NCI-H510A (cell line): ENCODE data around the gene ADCY6.

Experiments
- DNase-seq: peaks from one replicate; lab custom pipeline; 2025; lab: John Stamatoyannopoulos, UW

The ADCY6 gene

DNA sequence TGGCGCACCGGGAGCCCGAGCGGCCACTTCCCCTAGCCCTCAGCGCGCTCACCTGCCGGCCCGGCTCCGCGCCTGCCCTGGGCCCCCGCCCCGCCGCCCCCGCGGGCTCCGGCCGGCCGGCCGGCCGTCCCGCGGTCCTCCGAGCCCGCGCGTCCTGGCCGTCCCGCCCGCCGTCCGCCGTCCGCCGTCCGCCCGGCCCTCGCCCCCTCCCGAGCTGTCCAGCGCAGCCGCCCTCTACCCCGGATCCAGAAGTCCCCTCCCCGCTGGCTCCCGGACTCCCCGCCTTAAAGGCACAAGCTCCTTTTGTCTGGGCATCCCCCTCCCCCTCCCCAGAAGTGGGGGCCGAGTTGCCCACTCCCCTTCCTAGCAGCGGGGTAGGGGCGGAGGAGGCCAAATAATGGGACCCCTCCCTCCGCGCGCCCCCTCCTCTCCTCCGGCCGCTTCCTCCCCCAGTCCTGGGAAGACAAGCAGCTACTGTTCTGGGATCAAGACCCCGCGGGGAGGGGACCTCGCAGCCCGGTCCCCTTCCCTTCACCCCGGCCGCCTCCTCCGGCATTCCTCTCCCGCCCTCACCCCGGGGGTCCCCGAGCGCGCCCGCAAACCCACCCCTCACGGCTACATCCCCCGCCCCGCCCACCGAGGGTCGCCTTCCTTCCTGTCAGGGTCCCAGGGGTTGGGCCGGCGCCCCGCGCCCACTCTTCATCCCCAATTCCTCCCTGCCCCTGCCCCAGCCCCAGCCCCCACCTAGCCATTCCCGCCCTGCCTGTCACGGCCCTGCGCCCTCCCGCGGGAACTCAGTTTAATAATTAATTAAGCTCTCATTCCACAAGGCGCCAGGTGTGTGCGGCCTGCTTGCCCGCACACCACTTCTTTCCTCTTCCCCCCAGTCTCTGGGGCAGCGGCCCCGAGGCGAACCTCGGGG is at the start of gene ADCY6:
TSS of gene ADCY6 (minus strand) at position 236 of the 922 bp plus-strand sequence. CDS start 5,655 bp downstream, outside the sequence.
- peak; percentile 35 for DNase-seq

DNA sequence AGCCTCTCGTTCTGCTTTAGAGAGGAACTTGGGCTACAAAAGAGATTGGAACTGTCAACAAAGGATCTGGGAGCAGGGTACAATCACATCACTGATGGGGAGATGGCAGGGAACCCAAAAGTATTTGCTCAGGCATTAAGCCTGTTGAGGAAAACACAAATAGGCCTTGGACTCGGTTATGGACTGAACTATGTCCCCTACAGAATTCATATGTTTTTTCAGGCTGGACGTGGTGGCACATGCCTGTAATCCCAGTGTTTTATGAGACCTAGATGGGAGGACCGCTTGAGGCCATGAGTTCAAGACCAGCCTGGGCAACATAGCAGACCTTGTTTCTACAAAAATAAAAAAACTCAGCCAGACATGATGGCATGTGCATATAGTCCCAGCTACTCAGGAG is 49.2 kb upstream of the ADCY6 start:
- DNase-seq: no peak

DNA sequence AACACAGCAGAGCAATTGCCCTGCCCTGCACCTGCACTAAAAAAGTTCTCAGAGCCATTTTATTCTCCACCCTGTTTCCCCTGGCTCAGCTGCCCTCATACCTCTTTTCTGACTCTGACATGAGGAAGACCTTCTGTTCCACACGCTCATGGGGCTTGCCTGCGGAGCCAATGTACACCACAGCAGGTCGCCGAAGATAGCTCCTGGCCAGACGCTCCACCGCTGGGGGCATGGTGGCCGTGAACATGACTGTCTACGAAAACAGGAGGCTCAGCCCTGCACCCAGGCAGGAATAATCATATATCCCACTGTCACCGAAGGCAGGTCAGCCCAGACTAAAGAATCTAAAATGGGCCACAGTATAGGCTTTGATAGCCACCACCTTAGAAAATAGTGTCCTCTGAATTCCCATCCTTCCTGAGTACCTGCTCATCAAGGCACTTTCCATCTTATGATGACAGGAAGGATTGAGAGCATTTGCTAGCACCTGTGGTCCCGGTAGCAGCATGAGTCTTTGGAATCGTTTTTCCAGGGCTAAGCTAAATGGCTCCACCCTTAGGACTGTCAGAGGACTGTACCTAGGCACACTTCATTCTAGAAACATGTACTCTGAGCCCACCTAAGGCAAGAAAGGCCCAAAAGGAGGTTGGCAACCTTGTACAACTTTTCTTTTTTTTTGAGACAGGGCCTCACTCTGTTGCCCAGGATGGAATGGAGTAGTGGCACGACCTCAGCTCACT is 43.6 kb upstream of the ADCY6 start:
- no peak for DNase-seq

DNA sequence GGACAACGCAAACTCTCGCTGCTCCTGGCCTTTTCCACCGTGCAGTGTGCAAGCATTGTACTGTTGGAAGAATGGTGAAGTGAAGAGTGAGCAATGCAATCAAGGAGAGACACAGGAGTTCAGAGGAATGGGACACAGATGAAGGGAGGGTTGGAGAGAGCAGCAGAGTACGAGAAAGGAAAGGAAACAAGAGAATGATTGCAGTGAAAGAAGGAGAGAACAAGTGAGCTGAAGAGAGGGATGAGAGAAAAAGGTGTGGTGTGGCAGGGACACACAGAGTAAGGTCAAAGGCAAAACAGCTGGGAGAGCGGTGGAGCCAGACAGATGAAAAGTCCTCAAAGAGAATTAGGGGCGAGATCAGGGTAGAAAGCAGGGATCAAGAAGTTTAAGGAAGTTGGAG is 42.4 kb upstream of the ADCY6 start:
- DNase-seq: no peak

DNA sequence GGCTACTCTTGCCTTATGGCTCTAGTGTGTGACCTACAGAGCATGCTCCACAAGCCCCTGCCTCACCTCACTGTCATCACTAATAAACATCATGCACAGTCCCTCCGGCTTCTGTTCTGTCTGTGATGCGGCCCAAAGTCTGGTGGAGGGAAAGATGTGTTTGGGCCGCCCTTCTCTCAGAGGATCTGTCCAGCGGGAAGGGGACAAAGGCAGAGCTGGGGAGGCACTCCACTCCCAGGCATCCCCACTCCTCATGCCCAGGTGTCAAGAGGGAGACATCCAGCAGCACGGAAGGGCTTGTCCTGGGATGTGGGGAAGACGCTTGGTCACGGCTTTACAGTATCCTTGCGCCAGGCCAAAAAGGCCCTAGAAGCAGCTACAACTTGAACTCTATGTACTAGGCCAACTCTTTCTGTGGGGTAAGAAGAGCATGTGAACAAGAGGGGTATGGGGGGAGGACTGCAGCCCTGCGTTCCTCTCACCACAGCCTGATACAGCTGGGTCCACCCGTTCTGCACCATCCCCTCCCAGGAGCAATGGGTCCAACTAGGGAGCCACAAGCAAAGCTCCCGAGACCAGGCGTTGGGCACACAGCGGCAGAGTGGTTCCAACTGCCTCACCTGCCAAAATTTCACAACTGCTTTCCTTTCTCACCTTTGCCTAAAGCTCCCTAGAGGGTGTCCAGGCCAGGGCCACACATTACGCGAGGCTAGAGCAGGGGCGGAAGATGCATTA is 40.1 kb upstream of the ADCY6 start:
- no peak for DNase-seq

DNA sequence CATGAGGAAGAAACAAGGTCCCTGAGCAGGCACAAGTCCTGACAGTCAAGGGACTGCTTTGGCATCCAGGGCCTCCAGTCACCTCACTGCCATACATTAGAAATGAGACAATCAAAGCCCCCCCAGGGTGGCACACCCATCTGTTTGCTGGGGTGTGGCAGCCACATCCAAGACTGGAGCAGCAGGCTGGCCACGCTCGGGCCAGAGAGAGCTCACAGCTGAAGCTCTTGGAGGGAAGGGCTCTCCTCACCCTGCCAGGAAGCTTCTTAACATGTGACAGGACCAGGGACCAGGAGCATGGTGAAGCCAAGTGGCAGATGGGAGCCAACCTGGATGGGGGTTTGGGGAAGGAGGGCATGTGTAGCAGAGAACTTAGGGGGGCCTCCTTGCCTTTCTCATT is 39.4 kb upstream of the ADCY6 start:
- DNase-seq: no peak

DNA sequence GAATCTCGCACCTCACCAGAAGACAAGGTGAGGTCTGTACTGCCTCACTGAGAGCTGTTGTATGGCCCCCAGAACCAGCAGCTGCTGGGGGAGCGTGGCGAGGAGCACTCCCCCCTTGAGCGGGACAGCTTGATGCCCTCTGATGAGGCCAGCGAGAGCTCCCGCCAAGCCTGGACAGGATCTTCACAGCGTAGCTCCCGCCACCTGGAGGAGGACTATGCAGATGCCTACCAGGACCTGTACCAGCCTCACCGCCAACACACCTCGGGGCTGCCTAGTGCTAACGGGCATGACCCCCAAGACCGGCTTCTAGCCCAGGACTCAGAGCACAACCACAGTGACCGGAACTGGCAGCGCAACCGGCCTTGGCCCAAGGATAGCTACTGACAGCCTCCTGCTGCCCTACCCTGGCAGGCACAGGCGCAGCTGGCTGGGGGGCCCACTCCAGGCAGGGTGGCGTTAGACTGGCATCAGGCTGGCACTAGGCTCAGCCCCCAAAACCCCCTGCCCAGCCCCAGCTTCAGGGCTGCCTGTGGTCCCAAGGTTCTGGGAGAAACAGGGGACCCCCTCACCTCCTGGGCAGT is 38.7 kb upstream of the ADCY6 start:
- no peak for DNase-seq

DNA sequence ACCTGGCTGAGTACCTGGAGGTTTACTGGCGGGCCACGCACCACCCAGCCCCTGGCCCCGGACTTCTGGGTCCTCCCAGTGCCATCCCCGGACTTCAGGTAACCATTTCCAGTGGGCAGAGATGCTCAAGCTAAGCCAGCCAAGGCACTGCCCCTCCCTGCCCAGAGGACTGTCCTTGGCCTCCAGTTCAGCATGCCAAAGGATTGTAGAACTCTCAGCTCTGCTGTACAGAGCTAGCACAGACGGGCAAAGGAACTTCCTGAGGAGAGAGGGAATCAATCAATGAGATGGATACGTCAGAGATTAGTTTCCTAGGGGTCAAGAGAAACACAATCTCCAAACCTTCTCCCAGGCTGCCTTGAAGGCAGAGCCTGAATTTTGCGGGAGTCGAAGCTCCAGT is 38.1 kb upstream of the ADCY6 start:
- no peak for DNase-seq

DNA sequence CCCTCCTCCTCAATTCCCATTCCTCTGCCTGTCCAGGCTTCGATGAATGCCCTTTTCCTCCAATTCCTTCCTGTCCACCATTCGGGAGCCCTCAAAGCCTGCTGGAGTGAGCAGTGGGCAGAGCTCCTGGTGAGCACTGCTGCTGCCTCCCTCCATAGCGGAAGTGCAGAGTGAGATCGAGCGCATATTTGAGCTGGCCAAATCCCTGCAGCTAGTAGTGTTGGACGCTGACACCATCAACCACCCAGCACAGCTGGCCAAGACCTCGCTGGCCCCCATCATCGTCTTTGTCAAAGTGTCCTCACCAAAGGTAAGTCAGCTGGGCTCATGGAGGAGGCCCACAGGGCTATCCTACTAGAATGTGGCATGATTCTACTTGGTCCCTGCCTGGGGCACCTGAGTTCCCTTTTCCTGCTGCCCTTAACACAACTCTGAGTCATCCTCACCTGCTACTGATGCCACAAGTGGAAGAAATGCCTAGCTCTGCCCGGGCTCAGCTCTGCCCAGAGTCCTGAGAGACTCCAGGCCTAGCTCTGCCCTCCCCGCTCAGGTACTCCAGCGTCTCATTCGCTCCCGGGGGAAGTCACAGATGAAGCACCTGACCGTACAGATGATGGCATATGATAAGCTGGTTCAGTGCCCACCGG is 37.4 kb upstream of the ADCY6 start:
- peak; percentile 9 for DNase-seq

DNA sequence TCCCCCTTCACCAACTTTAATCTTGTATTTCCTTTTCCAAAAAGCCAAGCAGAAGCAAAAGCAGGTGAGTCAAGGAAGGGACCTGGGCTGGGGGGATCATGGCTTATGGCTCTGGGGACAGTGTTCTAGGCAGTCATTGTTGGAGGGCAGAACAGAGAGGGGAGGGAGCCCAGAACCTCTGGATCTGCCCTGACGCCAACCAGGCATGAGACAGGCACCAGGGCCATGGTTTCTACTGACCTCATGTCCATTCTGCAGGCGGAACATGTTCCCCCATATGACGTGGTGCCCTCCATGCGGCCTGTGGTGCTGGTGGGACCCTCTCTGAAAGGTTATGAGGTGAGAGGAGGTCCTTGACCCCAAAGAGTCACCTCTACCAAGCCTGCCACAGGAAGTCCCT is 36.0 kb upstream of the ADCY6 start:
- no peak for DNase-seq

DNA sequence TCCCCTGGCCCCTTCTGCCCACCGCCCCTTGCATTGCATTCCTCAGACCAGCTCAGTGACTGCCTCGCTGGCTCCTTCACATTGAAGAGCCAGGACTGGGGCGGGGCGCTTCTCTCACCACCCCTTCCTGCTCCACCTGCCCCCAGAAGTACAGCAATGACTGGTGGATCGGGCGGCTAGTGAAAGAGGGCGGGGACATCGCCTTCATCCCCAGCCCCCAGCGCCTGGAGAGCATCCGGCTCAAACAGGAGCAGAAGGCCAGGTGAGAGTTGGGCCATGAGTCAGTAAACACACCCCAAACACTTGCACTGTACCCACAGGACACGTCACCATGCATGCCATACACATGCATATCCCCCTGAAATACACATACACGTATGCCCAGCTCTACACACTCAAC is 35.2 kb upstream of the ADCY6 start:
- DNase-seq: peak; percentile 90

DNA sequence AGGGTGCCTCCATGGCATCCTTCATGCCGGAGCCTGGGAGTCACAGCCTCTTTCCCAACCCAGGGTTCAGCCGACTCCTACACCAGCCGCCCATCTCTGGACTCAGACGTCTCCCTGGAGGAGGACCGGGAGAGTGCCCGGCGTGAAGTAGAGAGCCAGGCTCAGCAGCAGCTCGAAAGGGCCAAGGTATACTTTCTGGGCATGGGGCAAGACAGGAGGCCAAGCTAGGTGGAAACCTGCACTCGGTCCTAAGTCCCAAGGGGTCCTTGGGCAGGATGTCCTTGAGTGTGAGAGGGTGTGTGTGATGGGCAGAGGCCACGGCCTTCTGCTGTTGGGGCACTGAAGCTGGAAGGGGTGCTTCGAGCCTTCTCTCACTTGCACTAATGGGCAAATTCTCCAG is 34.4 kb upstream of the ADCY6 start:
- no peak for DNase-seq

DNA sequence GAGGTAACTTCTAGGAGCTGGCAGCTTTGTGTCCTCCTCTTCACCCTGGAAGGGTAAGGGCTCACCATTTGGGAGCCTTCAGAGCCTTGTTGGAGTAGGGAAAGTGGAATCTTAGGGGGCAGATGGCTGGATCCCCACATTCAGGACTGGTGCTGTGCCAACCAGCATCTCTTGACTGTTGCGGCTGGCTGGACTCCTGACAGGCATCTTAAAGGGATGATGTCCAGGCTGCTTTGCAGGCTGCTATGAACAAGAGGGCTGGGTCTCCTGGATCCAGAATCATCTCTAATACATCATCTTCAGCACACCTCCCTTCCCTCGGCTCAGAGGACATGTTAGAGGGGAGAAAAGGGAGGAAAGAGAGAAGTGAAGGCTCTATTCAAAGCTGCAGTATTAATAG is 33.8 kb upstream of the ADCY6 start:
- DNase-seq: no peak

DNA sequence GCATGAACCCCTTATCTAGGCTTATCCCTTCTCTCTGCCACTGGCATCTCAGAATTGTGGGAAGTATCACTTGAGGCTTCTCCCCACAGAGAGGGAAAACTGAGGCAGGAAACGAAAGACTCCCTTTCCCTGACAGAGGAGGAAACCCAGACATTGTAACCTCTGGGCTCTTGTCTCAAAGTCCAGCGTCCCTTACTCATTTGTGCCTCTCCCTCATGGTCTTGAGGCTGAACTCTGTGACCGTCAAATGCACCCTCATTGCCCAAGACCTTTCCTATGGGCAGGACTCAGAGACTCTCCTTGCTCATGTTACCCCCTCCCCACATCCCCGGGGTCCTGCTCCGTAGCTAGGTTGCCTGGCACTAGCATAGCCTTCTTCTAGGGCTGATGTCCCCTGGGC is 33.2 kb upstream of the ADCY6 start:
- no peak for DNase-seq

DNA sequence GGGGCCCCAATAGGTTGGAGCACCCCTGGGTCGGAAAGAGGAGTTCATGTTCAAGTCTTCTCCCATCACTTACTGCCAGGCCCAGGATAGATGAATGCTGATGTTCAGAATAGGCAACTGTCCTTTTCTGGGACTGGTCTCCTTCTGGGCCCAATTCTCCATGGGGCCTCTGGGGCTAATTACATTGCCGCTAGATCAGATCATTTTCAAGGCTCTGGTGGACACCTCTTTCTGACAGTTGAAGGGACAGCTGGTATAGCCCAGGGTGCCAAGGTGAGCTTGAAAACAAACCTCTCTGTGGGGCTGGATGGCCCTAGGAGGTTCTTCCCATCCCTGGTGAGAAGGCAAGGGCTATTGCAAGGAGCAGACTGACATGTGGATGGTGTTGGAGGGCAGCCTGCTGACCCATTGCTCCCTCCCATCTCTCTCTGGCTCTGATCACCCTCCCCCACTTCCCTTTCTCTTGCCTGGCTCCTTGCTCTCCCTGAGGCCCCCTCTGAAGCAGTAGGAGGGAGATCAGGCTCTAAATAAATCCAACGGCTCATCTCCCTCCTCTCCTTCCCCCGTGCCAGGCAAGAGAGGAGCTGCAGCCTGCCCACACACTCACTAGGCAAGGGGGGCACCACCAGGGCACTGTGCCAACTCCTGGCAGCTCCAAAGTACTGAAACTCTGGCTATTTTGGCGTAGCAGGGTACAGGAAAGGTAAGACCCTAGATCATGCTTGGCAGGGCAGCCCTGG is 31.3 kb upstream of the ADCY6 start:
- DNase-seq: no peak

DNA sequence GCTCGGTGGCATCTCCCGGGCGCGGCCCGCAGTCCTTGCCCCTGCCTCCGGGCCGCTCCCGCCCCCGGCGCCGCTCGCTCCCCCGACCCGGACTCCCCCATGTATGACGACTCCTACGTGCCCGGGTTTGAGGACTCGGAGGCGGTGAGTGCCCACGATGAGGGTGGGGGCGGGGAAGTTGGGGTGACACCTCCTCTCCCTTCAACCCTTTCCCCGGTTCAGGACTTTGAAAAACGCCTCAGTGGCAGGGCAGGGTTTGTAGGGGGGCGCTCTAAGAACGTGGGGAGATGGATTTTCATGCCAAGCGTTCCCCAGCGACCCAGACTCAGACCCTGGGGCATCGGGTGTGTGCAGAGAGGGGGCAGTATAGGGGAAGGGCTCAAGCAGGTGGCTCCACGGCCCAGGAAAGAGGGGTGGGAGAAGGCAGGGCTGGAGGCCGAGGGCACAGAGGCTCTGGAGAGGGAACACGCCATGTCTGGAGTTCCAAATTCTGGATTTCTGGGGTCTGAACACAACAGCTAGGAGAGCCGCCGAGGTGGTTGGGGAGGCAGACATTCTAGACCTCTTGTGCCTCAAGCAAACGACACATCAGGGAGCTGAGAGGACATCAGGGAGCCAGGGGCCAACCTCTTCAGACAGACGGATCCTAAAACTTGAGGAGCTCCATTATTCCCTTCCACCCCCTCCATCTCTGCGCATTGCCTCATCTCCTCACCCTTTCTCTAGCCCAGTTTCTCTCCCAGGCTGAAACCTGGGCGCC is 30.1 kb upstream of the ADCY6 start:
- peak; percentile 49 for DNase-seq

DNA sequence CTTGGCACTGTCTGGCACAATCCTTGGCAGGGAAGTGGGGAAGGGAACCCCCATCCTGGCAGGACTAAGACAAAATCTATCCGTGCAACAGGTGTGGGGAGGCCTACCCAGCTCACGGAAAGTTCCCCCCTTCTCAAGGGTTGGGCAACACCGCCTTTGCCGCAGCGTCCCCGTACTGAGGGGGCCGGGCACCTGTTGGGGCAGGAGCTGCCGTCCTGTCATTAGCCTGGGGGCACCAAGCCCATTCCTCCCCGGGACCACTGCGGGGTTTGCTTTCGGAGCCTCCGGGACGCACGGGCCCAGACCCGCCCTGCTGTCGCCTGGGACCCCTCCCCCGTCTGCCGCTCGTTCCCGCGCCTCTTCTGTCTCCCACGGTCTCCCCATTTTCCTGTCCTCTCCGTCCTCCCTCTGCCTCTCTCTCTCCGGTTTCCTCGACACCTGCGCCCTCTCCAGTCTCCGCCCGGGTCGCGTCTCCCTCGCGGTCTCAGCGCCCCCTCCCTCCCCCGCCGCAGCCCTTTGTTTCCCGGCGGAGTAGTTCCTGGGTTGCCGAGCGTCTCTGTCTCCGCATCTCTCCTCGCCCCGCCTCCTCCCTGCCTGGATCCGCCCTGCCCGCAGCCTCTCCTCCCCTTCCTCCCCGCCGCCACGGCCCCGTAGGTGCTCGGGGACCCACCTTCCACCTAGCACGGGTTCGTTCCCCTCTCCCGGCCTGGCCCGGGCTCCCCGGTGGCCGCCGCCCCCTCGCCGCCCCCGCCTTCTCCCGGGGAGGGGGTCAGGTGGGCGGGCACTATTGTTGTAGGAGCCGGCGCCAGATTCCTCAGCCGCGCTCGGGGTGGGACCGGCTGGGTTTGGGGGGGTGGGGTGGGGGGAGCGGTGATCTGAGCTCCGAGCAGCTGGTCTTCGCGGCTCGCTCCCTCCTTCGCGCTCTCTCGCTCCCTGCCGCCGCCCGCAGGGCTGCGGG is 29.3 kb upstream of the ADCY6 start, which contains the start of gene CACNB3:
TSS of gene CACNB3 (plus strand) at position 624 of the 958 bp plus-strand sequence. CDS start 434 bp downstream, outside the sequence.
- DNase-seq: peak; percentile 77

DNA sequence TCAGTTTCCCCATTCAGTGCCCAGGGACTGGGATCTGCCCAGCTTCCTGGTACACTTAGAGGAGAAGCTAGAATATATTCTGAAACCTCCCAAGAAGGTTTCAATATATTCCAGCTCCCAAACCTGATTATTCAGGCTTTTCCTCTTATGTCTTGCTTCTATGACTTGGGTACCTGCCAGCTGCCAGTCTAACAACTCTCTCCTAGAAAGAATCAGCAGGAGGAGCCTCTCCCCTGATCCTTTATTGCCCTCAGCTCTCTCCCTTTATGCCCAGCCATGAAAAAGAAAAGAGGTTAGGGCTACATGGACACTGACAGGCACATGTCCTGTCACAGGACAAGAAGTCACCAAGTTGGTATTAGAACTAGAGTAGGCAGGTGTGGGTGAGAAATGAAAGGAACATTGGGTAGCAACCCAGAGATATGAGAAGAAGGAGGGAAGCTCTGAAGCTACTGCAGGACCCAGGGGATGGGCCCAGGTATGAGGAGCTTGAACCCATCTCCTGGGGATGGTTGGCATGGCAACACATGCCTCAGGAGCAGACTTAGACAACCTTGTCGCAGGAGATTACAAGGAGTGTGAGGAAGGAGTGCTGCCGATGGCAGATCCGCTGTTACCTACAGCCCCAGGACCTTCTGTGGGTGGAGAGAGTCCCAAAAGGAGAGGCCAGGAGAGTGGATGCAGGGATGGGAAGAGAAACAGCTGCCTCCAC is 27.4 kb upstream of the ADCY6 start:
- DNase-seq: no peak
